ENCODE data around the gene ARL4D.
A peak's percentile ranks its signal among the peaks of the same experiment; 100 is the strongest.
"Not testable (repeated sequence)": the region's sequence is repeated elsewhere in the genome, so short reads cannot be mapped to it uniquely, and the experiment has no call there.

Gene ARL4D

DNA sequence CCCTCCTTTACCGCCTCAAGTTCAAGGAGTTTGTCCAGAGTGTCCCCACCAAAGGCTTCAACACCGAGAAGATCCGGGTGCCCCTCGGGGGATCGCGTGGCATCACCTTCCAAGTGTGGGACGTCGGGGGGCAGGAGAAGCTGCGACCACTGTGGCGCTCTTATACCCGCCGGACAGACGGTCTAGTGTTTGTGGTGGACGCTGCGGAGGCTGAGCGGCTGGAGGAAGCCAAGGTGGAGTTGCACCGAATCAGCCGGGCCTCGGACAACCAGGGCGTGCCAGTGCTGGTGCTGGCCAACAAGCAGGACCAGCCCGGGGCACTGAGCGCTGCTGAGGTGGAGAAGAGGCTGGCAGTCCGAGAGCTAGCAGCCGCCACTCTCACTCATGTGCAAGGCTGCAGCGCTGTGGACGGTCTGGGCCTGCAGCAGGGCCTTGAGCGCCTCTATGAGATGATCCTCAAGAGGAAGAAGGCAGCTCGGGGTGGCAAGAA is 1.1 kb downstream of the ARL4D start:
- no peak for DNase-seq

DNA sequence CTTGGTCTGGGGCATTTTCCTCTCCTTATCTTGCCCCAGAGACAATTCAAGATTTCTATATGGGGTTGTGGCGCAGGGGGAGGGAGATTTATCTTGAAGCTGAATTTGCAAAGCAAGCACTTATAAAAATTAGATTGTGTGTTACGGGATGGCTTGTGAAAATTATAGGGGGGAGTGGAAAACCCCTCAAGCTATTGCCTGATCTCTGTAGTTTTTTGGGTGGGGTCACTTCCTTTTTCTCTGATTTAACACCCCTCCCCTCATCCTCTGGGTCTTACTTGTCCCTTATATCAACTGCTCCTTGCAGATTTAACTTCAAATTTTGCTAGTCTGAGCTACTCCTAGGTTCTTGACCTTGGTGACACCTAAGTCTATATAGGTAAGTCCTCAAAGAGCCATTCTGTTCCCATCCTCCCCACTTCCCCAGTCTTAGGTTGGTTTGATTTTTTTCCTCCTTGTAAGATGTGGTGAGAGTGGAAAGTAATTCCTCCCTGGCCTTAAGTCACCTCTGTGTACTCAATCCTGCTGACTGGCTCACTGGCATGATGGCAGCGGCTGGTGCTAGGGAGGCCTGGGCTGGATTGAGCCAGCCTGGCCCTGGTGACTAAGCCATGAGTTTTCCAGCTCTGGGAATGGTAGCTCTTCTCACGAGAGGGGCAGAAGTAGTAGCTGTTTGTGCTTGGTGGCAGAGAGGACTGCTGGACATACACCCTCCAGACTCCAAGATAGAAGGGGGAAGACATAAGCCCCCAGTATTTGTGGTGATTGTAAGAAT is 2.3 kb downstream of the ARL4D start:
- no peak for DNase-seq

DNA sequence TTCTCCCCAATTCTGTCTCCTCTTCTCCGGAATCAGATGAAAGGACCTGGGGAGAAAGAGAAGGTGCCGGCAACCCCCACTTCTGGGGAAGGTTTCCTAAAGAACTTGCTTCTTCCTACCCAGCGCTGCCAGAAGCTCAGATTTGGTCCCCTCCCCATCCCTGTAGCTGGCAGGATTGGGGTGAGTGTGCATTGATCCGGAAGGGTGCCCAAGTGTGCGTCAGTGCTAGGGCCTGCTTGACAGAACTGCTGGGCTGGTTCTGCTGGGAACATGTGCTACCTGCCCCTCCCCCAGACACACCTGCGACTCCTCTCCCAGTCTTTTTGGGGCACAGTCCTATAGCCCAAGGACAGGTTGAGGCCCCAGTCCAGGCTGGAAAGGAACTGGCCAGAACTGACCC is 3.3 kb downstream of the ARL4D start:
- DNase-seq = no peak

DNA sequence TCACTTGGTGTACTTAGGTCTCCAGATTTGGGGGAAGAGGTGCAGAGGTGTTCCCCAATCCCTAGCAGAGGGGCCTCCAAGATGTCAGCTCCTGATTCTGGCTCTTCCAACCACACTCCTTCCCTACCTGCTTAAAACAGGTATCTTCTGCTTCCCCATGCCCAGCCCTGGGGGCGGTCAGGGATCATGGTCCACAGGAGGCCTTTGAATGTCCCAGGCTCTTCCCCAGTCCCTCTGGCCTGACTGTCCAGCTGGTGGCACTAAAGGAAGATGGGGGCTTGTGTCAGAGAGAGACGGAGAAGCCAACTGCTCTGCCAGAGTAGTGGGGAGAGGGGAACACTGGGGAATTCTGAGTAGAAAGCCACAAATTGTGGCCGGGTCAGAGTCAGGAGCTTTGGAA is 3.8 kb downstream of the ARL4D start:
- no peak for DNase-seq

DNA sequence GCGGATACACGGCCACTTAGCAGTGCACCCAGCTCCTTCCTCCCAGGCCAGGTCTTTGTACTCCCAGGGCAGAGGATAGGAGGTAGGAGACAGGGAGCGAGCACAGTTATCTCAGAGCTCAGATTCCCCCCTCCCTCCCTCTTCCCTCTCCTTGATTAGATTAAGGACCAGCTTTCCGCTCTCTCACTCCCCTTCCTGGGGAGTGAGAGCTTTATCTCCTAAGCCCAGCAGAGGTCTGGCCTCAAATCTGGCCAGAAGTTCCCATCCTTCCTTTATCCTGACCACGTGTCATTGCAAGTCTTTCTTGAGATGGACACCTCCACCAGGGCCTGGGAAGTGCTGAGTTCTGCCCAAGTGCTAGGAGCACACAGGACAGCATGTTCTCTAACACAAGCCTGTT is 5.1 kb downstream of the ARL4D start:
- DNase-seq = no peak

DNA sequence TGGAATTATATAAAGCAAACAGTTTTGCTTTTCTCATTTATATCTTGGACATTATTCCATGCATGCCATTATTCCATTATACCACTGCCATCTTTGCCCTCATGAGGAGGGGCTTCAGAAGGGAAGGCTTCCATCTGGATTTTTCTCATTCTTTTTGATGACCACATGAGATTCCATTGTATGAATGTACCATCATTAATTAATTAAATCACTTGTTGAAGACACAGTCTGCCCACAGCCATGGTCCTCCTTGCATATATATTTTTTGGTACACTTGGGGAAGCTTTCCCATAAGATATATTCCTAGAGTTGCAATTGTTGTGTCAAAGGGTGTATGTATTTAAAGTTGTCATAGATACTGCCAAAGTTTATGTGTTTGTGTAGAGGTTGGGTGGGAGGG is 7.1 kb downstream of the ARL4D start:
- DNase-seq = no peak

DNA sequence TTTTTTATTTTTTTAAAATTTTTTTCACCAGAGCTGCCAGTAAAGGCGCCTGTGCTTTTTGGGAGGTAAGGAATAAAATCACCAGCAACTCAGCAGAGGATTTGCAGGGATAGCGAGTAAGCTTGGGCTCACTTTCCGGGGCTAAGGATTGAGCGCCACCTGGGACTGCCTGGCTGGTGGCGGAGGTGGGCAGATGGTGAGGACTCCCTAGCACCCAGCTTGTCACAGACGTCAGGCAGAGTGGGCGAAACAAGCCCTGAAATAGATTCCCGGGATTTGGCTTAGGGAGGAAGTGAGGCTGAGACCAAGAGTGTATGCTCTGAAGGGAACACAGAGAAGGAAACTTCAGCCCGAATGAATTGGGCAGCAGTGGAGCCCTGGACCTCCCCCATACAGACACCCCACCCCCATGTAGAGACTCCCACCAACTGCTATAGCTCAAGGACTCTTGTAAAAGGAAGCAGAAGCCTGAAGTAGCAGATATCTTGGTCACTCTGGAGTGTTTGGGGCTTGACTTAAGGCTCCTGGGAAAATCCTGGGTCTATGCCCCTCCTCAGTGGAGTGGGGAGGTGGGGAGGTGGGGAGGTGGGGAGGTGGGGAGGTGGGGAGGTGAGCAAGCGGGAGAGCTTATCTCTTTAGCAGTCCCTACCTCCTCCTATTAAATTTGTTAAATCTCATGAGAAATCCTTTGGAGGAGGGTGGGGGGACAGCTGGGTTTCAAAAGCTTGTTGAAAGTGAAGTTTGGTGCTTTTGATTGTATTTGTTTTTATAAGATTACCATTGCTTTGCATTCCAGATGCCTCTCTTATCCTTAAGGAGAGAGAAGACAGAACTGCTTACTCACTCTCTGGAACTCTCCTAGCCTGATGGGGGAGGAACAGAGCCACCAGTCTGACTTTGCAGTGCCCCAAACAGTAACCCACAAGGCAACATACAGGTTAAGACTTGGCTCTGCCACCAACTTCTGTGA is 8.2 kb downstream of the ARL4D start:
- DNase-seq = no peak

DNA sequence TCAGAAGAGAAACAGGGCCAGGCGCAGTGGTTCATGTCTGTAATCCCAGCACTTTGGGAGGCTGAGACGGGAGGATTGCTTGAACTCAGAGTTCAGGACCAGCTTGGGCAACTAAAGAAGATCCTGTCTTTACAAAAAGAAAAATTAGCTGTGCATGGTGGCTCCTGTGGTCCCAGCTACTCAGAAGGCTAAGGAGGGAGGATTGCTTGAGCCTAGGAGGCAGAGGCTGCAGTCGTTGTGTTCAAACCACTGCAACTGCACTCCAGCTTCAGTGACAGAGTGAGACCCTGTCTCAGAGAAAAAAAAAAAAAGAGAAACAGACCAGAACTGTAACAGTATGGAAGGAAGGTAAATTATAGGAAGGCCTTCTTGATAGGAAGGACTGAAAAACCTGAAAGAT is 10.3 kb downstream of the ARL4D start:
- DNase-seq = no peak

DNA sequence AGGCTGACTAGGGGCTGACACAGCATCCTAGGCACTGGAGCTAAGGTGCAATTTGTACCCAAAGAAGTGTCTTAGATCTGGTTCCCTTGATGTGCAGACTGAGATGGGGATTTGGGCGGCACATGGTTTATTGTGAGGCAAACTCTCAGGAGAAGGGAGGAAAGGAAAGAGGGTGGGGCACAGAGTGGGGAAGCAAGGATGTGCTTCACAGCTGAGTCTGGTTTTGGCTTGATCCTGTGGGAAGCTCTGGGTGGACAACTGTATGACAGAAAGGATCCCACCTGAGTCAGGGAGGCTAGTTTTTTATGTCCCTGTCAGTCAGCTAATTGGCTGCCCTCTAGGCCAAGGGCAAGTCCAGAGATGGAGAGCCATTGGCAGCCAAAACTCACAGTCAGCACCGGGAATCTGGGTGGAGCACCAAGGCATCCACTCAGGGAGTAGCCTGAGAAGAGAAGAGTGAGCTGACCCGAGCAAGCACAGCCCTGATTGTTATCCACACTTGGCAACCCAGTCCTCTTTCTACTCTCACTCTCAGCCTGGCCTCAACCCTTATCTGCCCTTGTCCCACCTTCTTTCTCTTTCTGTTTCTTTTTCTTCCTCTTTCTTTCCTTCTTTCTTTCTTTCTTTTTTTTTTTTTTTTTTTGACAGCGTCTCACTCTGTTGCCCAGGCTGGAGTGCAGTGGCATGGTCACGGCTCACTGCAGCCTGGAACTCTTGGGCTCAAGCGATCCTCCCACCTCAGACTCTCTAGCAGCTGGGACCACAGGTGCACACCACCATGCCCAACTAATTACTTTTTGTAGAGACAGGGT is 12.0 kb downstream of the ARL4D start:
- no peak for DNase-seq

DNA sequence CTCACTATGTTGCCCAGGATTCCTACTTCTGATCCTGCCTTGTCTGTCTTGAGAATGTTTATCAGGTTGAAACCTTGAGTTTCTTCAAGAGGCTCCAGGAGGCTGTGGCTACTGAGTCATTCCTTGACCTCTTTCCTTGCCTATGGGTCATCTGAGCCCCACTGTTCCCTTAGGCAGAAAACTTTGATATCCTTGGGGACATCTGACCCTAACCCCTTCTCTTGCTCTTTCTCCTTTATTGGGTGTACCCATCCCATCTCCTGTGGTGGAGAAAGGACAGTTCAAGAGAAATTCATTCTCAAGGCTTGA is 12.5 kb downstream of the ARL4D start:
- no peak for DNase-seq

DNA sequence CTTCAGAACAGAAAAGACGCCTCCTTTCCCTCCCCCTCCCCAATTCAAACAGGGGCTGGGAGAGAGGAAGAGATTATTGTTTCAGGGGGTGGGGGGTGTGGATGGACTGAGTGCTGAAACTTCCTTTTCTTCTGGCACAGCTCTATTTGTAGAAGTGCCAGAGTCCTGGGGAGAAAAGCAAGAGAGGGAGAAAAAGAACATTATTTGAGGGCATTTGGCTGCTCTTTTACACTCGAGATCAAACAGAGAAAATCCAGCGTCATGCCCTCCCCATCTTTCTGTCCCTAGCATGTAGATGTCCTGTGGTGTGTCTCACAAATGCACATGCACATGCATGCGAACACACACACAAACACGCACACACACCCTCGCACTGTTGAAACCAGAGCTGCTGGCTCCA is 13.0 kb downstream of the ARL4D start:
- DNase-seq = no peak

DNA sequence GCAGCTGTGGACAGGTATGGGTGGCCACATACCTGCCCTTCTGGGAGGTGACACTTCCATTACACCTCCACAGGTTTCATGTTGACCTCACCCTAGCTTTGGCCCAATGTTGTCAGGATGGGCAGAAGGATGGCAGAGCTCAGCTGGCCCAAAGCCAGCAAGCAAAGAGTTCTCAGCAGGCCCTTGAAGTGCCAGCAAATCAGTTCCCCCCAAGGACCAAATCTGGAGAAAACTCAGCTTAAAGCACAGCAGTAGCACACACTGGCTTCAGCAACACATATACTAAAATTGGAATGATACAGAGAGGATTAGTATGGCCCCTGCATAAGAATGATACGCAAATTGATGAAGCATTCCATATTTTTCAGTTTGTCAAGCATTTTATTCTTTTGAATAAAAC is 13.4 kb downstream of the ARL4D start:
- DNase-seq = no peak

DNA sequence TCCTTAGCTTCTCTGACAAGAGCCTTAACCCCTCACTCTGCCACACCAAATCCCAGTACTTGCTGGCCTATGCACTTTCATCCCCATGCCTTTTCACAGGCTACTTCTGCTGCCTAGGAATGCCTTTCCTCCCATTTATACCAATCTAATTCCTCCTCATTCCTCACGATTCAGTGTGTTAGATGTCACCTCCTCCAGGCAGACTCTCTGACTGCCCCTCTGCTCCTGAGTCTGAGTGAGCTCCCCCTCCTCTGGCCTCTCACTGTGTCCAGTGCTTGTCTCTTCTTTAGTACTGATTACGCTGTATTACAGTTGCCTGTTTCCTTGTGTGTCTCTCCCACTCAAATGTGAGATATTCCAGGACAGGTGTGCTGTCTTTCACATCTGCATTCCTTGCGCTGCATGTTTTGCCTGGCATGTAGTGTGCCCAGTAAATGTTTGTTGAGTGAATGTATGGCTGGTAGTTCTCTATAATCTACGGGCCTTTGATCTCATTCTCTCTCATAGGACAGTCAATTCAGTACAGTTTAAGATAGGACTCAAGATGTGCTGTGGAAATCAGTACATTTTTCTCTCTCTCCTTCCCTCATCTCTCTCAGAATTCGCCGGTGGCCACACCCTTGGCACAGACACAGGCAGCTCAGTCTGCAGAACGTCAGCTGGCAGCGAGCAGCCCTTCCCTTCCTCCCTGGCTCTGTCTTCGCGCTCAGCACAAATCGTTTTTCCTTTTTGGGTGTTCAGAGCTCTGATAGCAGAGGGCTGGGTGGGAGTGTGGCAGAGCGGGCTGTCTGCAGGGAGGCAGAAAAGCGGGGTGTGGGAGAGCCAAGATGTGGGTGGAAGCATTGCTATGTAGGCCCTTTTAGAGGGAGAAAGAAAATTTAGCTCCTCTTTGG is 18.5 kb downstream of the ARL4D start:
- peak; percentile 5 for DNase-seq

DNA sequence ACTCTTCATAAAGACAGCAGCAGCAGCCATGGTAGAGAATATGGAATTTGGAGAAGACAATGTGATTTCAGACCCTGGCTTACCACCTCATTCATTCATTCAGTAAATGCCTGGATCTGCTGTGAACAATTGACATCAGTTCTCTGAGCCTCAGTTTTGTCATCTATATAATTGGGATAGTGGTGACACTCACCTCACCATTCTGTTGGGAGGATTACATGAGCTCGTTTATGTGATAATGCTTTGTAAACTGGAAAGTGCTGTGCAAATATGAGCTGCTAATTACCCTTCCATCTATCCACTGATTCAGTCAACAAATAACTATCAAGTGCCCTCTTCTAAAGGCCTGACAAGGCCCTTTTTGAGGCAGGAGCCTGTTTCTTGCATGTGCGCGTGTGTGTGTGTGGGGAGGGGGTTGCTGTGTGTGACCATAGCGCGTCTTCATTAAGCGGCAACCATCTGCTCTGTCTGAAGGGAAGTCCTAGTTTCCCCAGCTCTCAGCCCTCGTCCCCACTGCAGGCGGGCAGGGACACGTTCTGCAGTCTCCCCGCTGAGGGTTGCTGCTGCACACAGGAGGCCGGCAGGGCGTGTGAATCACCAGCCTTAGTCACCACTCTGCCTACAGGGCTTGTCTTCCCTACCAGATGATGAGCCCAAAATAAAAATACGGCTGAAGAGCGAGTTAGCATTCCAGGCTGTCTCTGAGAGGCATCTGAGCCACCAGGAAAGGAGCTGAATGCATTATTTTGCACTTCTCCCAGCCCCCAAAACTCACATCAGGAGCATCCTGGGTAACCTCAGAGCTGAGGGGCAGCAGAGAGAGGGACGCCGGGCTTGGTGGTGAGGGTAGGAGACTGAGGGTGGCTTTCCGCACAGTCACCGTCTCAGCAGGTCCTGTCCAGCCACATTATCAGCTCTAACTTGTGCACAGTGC is 19.9 kb downstream of the ARL4D start:
- DNase-seq = peak; percentile 85

DNA sequence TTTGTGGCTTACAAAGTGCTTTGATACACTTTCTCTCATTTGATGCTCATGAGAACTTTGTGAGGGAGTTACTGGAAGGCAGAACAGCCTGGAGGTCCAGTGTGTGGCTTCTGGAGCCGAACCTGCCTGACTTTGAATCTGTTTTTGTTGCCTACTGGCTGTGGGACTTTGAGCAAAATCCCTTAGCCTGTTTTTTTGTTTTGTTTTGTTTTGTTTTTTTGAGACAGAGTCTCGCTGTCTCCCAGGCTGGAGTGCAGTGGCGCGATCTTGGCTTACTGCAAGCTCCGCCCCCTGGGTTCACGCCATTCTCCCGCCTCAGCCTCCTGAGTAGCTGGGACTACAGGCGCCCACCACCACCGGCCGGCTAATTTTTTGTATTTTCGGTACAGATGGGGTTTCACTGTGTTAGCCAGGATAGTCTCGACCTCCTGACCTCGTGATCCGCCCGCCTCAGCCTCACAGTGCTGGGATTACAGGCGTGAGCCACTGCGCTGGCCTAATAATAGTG is 20.6 kb downstream of the ARL4D start:
- DNase-seq = not testable (repeated sequence)

DNA sequence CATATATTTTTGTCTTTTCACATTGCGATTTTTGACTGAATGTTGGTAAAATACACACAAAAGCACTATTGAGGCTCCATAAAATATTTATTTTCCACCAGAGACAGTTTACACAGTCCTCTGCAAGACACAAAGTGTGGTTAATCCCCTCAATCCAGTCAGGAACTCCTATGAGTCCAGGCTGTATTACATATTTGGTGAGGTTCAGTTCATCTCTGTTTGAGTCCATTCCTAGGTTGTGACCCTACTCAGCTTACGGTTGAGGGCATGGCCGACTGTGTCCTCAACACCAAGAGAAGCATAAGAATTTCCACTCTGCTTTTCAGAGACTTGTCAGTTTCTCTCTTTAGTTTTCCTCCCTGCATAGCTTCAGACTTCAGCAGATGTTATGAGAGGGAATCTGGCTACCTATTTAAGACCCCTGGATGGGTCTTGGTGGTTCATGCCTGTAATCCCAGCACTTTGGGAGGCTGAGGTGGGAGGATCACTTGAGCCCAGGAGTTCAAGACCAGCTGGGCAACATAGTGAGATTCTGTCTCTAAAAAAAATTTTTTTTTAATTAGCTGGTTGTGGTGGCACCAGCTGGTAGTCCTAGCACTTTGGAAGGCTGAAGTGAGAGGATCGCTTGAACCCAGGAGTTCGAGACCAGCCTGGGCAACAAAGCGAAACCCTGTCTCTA is 25.1 kb downstream of the ARL4D start:
- no peak for DNase-seq

DNA sequence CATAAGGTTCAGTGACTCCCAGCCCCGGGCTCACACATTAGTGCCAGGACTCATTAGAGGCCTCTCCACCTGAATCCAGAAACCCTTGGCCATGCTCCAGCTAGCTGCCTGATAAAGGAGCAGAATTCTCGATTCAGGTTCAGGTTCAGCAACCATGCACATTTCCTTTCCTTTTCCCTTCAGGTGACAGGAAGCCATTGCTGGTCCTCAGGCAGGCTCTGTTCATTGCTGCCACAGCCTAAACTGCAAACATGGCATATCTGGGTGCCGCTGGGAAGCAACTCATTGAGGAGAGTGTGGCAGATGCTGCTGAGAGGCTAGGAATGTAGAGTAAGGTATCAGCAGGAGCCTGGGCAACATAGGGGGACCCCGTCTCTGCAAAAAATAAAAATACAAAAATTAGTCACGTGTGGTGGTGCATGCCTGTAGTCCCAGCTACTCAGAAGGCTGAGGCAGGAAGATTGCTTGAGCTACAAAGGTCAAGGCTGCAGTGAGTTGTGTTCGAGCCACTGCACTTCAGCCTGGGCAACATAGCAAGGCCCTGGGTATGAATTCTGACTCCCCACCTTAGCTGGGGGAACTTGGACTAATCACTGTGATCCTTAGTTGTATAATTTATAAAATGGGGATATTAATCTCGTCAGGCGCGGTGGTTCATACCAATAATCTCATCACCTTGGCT is 28.7 kb downstream of the ARL4D start:
- DNase-seq = peak; percentile 6

DNA sequence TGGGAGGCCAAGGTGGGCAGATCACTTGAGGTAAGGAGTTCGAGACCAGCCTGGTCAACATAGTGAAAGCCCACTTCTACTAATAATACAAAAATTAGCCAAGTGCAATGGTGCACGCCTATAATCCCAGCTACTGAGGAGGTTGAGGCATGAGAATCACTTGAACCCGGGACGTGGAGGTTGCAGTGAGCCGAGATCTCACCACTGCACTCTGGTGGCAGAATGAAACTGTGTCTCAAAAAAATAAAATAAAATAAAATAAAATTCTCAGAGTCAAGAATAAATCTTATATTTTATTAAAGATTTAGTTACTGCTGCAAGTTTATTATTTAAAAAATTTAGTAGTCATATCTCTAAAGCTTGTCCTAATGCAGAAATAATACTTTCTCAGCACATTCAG is 29.7 kb downstream of the ARL4D start:
- no peak for DNase-seq

DNA sequence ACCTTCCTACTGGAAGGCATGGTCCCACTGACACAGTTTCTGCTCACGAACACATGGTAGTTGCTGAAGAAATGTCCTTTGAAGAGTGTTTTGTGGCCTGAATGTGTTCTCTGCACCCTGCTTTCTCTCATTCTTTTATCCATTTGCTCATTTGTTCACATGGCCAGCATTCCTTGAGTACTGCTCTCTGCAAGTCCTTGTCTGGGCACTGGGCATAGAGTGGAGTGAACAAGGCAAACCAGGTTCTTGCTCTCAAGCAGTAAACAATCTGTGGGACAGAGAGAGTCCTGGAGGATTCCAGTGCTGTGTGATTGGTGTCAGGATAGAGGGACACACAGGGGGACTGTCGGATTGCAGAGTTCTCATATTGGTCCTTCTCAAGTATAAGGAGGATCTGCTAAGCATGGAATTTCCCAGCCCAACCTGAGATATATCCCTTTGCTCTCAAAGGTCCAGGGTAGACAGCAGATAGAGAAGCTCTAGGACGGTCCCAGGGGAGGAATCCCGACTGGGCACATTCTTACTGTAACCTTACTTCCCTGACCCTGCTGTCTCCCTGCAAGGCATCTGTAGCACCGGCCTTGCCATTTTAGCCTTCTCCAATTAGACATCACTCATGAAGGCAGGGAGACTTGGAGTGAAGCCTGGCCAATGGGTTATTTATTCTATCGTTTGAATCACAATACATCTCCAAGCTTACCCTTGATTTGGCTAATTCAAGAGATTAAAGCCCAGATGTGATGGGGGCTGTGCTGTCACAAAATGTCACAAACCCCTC is 32.3 kb downstream of the ARL4D start:
- no peak for DNase-seq

Data from NCI-H1105 (cell line).